Pancreas (tissue), 10 donors: Measurements from ENCODE around the gene ADARB1. TPM values are rescaled to one million over a fixed set of nuclear protein-coding genes. Genes with fewer than 3 reads are reported as not detected.
A peak's percentile ranks its signal among the peaks of the same experiment; 100 is the strongest.
"Not testable (repeated sequence)": the region's sequence is repeated elsewhere in the genome, so short reads cannot be mapped to it uniquely, and the experiment has no call there.

Experiments
- ATAC-seq, 4 donors: fragments of 200-7000 bp; cut with Tn5 transposase; one replicate each; pipeline versions ENCODE4 v1.8.0 to v1.9.1; 2020; ENCODE audit warnings: mild to moderate bottlenecking in 4 of 4, moderate library complexity in 4 of 4
- DNase-seq, 6 donors: peaks; one replicate each; pipeline ENCODE4 v3.0.0-alpha.2; 2020
- FAIRE-seq: peaks from 2 replicates; lab custom pipeline; 2012; peaks lifted over from hg19 to GRCh38; lab: Jason Lieb, UNC
- H3K27ac ChIP-seq, 4 donors: fragments of 200-600 bp; sonication (generic); 1 replicate in 3 of 4; 2 replicates in 1 of 4; pipeline versions ENCODE4 v1.5.0 to v1.8.0; 2020
- H3K27me3 ChIP-seq, 4 donors: fragments of 200-600 bp; one replicate each; pipeline ENCODE4 v1.8.0; 2021
- H3K36me3 ChIP-seq, 3 donors: fragments of 200-600 bp; sonication (generic) in 1 of 3; one replicate each; pipeline versions ENCODE4 v1.5.0 to v1.8.0; 2020 to 2021
- H3K4me1 ChIP-seq, 3 donors: fragments of 200-600 bp; one replicate each; pipeline ENCODE4 v1.8.0; 2021
- H3K4me3 ChIP-seq, 4 donors: fragments of 200-600 bp; sonication (generic) in 2 of 4; one replicate each; pipeline versions ENCODE4 v1.5.0 to v1.8.0; 2020 to 2021
- H3K9me3 ChIP-seq, 4 donors: fragments of 200-600 bp; one replicate each; pipeline ENCODE4 v1.8.0; 2021
- WGBS, 2 donors: extraction: QIAGEN DNeasy Blood & Tissue Kit; methylation state at CpG; one replicate each; pipeline ENCODE4 v1.1.7; 2013; 5-methylcytosine and 5-hydroxymethylcytosine counted together
- intact Hi-C, 3 donors: fragments of 100-400 bp; cut with DNase I; formaldehyde crosslinking; loops; one replicate each; pipeline versions ENCODE4 v1.11.1 to v1.14.2; 2022
- polyA plus RNA-seq, 2 donors: library from polyadenylated mRNA; stranded (reverse); fragments of 200-250 nt; gene quantifications; one replicate each; pipeline ENCODE4 v1.2.3, GENCODE V29; 2013
- total RNA-seq, 6 donors: library from RNA; stranded (reverse); fragmentation: NEBNext Ultra II Directional in 4 of 6; extraction: Animal tissue kit (Norgen Biotek cat#: 25700) in 4 of 6; gene quantifications; one replicate each; pipeline versions ENCODE4 v1.2.1 to v1.2.4, GENCODE V29; 2021 to 2023
- TF ChIP-seq, protein P1 (sequence below), 4 donors: fragments of 200-600 bp; sonication (generic) in 3 of 4; IDR thresholded peaks; one replicate each; pipeline versions ENCODE4 v1.5.0 to v1.8.0; 2021; ENCODE audit warnings: antibody characterized with exemption in 4 of 4
- donor health status: healthy with polysubstance abuse.
- donor health status: DM: no; HTN: no; CAD: no; lungs with moderate emphysema.
- donor health status: DM: no; HTN: no; CAD: no.
- donor health status: control.
- donor health status: control.
- donor health status: Bipolar disorder and iron deficiency.
- donor health status: DM: yes; HTN: yes; CAD: no.
- donor health status: DM: no; HTN: no; CAD: no.
- donor health status: DM: no; HTN: no; CAD: no.
- donor health status: DM: yes; HTN: yes; CAD: no.

The ADARB1 gene
- total and polyA plus RNA-seq, 8 donors, result 5.4 to 10.1 (median 6.3) TPM

DNA sequence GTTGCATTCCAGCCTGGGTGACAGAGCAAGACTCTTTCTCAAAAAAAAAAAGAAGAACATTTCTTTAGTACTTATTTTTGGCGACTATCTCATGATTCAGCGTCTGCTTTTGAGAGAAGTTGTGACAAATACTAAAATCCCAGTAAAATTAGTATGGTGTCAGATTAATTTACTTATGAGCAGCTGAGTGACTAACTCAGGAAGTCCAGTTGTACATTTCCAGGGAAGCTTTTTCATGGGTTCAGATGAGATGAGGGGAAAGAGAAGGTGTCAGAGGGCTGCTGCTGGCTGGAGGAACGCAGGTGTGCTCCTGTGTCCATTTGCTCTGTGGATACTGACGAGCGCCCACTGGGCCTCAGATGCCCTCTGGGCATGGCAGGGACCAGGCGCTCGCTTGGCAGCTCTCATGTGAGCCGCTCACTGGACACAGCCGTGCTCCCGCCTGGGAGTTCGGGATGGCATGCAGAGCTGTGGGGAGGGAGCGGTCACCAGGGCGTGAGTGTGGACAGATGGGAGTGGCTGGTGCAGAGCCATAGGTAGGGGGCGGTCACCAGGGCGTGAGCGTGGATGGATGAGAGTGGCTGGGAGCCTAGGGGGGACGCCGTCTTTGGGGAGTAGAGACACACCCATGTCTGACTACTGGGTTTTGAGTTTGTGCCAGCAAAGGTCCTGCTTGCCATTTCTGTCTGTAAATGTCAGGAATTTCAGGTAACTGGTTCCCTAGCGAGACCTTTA lies 55.0 kb downstream of the ADARB1 start:
- WGBS, 2 donors, result 77 to 84% methylated on average over 19 of the region's 19 CpGs
- ATAC-seq, result peak in 3 of 4 donors; percentile 8 to 13 (median 12)
- Histone ChIP-seq H3K27me3 (no peaks in the 10 kb centered on the region), H3K27ac (peak overlapping the region in 2 of 4 donors; percentile 17 to 19), H3K4me3 (no peak overlapping the region), H3K36me3 (no peaks in the 10 kb centered on the region), H3K4me1 (no peaks in the 10 kb centered on the region), H3K9me3 (no peaks in the 10 kb centered on the region)
- TF ChIP-seq, protein P1, sequence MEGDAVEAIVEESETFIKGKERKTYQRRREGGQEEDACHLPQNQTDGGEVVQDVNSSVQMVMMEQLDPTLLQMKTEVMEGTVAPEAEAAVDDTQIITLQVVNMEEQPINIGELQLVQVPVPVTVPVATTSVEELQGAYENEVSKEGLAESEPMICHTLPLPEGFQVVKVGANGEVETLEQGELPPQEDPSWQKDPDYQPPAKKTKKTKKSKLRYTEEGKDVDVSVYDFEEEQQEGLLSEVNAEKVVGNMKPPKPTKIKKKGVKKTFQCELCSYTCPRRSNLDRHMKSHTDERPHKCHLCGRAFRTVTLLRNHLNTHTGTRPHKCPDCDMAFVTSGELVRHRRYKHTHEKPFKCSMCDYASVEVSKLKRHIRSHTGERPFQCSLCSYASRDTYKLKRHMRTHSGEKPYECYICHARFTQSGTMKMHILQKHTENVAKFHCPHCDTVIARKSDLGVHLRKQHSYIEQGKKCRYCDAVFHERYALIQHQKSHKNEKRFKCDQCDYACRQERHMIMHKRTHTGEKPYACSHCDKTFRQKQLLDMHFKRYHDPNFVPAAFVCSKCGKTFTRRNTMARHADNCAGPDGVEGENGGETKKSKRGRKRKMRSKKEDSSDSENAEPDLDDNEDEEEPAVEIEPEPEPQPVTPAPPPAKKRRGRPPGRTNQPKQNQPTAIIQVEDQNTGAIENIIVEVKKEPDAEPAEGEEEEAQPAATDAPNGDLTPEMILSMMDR (IDR thresholded peaks at IDR 0.05), result no peak
- FAIRE-seq, result no peak
- no peak for DNase-seq
- intact Hi-C loops, result loop anchor here in 2 of 3 donors (5.0 kb wide), 2 partner anchors 177 to 182 kb away; no protein-coding TSS in a partner anchor

DNA sequence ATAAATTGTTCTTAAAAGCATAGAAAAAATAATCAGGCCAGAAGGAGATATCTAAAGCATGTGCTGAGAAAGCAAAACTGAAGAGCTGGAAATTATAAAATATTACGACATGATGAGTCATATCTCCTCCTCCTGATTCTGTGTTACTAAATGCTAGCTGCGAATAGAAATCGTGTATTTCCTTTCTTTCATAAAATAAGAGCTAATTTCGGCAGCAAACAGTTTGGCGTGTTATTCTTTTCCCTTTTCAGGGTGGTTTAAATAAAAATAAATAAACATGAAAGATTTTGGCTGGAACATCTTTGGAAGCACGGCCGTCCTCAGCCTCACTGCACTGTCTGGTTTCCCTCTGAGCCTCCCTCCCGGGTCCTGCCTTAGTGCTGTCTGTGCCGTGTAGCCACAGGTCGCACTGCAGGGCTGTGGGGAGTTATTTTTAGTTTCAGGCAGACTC lies 56.0 kb downstream of the ADARB1 start:
- ATAC-seq, result peak in 2 of 4 donors; percentile 48 to 58
- 63 to 68% methylated on average over 10 of the region's 10 CpGs for WGBS, 2 donors
- peak overlapping the region in 2 of 4 donors; percentile 37 to 39 for H3K27ac ChIP-seq
- TF ChIP-seq, protein P1 (IDR thresholded peaks at IDR 0.05), result no peak
- H3K4me1 ChIP-seq, result no peaks in the 10 kb centered on the region
- no peaks in the 10 kb centered on the region for H3K9me3 ChIP-seq
- DNase-seq, result no peak
- intact Hi-C loops, result loop anchor here in 1 of 3 donors (10.0 kb wide), 1 partner anchor 186 kb away; the partner anchor contains the start of gene SLX9
- H3K4me3 ChIP-seq, result no peak overlapping the region
- no peaks in the 10 kb centered on the region for H3K27me3 ChIP-seq
- no peak for FAIRE-seq
- H3K36me3 ChIP-seq, result no peaks in the 10 kb centered on the region

DNA sequence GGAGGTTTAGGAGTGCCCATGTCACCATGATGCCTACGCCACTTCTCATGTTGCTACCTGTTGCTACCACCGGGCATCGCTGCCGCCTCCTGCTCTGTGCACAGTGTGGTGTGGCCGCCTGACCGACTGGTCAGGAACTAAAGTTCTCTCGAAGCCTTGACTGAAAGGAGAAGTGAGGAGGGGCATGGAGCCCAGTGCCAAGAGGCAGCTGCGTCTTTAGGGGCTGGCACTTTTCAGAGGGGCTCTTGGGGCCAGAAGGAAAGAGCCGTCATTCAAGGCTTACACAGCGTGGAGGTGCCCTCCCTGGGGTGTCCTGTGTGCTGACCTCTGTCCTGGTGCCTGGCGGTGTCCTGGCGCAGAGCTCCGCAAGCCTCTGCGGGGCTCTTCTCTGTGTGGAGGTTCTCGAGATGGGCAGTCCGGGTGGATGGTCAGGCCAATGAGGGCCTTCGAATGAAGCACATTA lies 57.2 kb downstream of the ADARB1 start:
- intact Hi-C loops, result loop anchor here in 1 of 3 donors (10.0 kb wide), 1 partner anchor 187 kb away; the partner anchor contains the start of gene SLX9
- Histone ChIP-seq H3K36me3 (no peaks in the 10 kb centered on the region), H3K27me3 (no peaks in the 10 kb centered on the region), H3K4me1 (no peaks in the 10 kb centered on the region), H3K27ac (no peak overlapping the region), H3K4me3 (no peak overlapping the region), H3K9me3 (no peaks in the 10 kb centered on the region)
- ATAC-seq (peak in 1 of 4 donors; percentile 22), FAIRE-seq (no peak), DNase-seq (no peak)
- TF ChIP-seq, protein P1 (IDR thresholded peaks at IDR 0.05), result no peak
- WGBS, 2 donors, result 81 to 86% methylated on average over 17 of the region's 17 CpGs

DNA sequence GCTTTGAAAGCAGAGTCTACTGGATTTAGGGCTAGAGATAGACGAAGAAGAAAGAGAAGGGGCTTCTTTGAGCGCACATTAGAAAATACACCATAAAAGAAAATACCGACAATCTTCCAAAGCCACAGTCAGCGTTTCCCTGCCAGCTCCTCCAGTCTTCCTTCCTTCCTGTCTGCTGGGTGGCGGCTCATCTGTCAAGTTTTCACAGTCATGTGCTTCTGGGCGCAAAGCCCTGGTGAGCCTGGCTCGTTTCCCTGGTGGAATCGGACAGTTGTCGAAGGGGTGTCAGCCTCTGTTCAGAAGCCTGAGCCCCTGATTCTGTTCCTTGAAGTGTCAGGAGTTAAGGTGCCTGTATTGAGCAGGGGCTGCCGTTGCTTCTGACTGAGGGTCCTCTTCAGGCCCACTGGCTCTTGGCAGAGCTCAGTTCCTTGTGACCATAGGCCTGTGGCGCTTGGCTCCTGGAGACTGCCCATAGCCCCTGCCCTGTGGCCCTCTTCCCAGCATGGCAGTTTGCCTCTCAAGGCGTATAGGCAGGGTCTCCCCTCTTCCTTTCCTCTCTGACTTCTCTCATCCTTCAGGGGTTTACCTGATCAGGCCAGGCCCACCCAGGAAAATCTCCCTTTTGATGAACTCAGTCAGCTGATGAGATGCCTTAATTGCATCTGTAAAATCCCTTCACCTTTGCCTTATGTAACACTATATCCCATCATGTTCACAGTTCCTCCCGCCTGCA lies 58.6 kb downstream of the ADARB1 start:
- WGBS, 2 donors, result 74 to 85% methylated on average over 13 of the region's 13 CpGs
- no peak for FAIRE-seq

DNA sequence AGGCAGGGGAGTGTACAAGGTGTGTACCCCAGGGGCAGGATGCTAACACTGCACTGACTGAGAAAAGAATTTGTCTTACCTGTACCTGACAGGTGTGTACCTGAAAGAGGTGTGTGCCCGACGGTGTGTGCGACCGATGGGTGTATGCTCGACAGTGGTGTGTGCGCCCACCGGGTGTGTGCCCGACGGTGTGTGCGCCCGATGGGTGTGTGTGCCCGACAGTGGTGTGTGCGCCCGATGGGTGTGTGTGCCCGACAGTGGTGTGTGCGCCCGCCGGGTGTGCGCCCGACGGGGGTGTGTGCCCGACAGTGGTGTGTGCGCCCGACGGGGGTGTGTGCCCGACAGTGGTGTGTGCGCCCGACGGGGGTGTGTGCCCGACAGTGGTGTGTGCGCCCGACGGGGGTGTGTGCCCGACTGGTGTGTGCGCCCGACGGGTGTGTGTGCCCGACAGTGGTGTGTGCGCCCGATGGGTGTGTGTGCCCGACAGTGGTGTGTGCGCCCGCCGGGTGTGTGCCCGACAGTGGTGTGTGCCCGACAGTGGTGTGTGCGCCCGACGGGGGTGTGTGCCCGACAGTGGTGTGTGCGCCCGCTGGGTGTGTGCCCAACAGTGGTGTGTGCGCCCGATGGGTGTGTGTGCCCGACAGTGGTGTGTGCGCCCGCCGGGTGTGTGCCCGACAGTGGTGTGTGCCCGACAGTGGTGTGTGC lies 59.3 kb downstream of the ADARB1 start:
- not testable (repeated sequence) for DNase-seq

More for the DNA sequence above, 58.6 kb downstream of the ADARB1 start:
- no peaks in the 10 kb centered on the region for H3K4me1 ChIP-seq
- no peak overlapping the region for H3K27ac ChIP-seq
- no peak for DNase-seq
- TF ChIP-seq, protein P1 (IDR thresholded peaks at IDR 0.05), result no peak
- H3K27me3 ChIP-seq, result no peaks in the 10 kb centered on the region
- ATAC-seq, result no peak
- no peaks in the 10 kb centered on the region for H3K36me3 ChIP-seq
- no peaks in the 10 kb centered on the region for H3K9me3 ChIP-seq
- no peak overlapping the region for H3K4me3 ChIP-seq
- intact Hi-C loops, result loop anchor here in 1 of 3 donors (10.0 kb wide), 1 partner anchor 188 kb away; the partner anchor contains the start of gene SLX9

More for the DNA sequence above, 59.3 kb downstream of the ADARB1 start:
- not testable (repeated sequence) for H3K9me3 ChIP-seq, H3K36me3 ChIP-seq, H3K27ac ChIP-seq, FAIRE-seq, H3K4me3 ChIP-seq, H3K27me3 ChIP-seq, ATAC-seq, H3K4me1 ChIP-seq
- intact Hi-C loops, result loop anchor here in 1 of 3 donors (10.0 kb wide), 1 partner anchor 189 kb away; the partner anchor contains the start of gene SLX9
- 92 to 98% methylated on average over 52 to 60 of the region's 60 CpGs for WGBS, 2 donors
